SU-DHL-6 (cell line): ENCODE measurements around the gene NXNL1.

Source experiments
- H2AFZ ChIP-seq: fragments of 200-600 bp; sonication (generic); 2 replicates; pipeline ENCODE4 v1.6.1; 2014; ENCODE audit warnings: low read depth, mild to moderate bottlenecking, moderate library complexity, mixed read lengths, antibody characterized with exemption, low read length; ENCODE audit not compliant: severe bottlenecking
- H3F3A ChIP-seq: fragments of 200-600 bp; shearing (Covaris generic); 2 replicates; pipeline ENCODE4 v1.6.0; 2016; ENCODE audit warnings: antibody characterized with exemption, mild to moderate bottlenecking; ENCODE audit not compliant: insufficient read depth
- H3K27ac ChIP-seq: fragments of 200-600 bp; sonication (generic); 2 replicates; pipeline ENCODE4 v1.5.1; 2016; ENCODE audit warnings: low read depth, mild to moderate bottlenecking, low read length, moderate library complexity, mixed read lengths
- H3K27me3 ChIP-seq: fragments of 200-600 bp; sonication (generic), shearing (Covaris generic); 2 replicates; pipeline ENCODE4 v1.6.0; 2014; ENCODE audit warnings: mild to moderate bottlenecking, low read length
- H3K36me3 ChIP-seq: fragments of 200-600 bp; sonication (generic); 2 replicates; pipeline ENCODE4 v1.6.1; 2014; ENCODE audit warnings: mild to moderate bottlenecking, low read length, mixed read lengths
- H3K4me2 ChIP-seq: fragments of 300-600, 200-600 bp; shearing (Covaris generic), sonication (generic); 2 replicates; pipeline ENCODE4 v1.6.0; 2014; ENCODE audit warnings: low read length, low read depth, mild to moderate bottlenecking; ENCODE audit not compliant: poor library complexity, severe bottlenecking
- H3K4me3 ChIP-seq: fragments of 200-600 bp; sonication (generic); 2 replicates; pipeline ENCODE4 v1.5.1; 2014; ENCODE audit warnings: antibody characterized with exemption, low read length, mild to moderate bottlenecking, mixed read lengths; ENCODE audit not compliant: insufficient read depth, poor library complexity, severe bottlenecking
- H3K79me2 ChIP-seq: fragments of 200-600 bp; sonication (generic); 2 replicates; pipeline ENCODE4 v1.6.1; 2014; ENCODE audit warnings: mild to moderate bottlenecking, low read length, moderate library complexity; ENCODE audit not compliant: insufficient read depth
- H3K9ac ChIP-seq: fragments of 200-600 bp; sonication (generic); 2 replicates; pipeline ENCODE4 v1.7.0; 2014; ENCODE audit warnings: mild to moderate bottlenecking, low read length
- H3K9me2 ChIP-seq: fragments of 200-600 bp; sonication (generic); replicated peaks from 2 replicates; pipeline ENCODE4 v1.6.1; 2014; ENCODE audit warnings: low read length; ENCODE audit not compliant: insufficient read depth
- H3K9me3 ChIP-seq: fragments of 200-600 bp; sonication (generic); 2 replicates; pipeline ENCODE4 v1.6.1; 2014; ENCODE audit warnings: low read length, mixed read lengths; ENCODE audit not compliant: insufficient read depth
- H4K20me1 ChIP-seq: fragments of 200-600 bp; sonication (generic); 2 replicates; pipeline ENCODE4 v1.6.1; 2014; ENCODE audit warnings: low read depth, mild to moderate bottlenecking, antibody characterized with exemption, low read length, moderate library complexity, mixed read lengths
- EZH2phosphoT487 ChIP-seq: fragments of 200-600 bp; sonication (generic), shearing (Covaris generic); conservative IDR thresholded peaks from 2 replicates; pipeline ENCODE4 v1.6.1; 2018; ENCODE audit warnings: mild to moderate bottlenecking, antibody characterized with exemption, low read length, moderate library complexity, mixed read lengths
- TF ChIP-seq, protein P1 (sequence below): fragments of 200-600 bp; sonication (generic); IDR thresholded peaks from one replicate; pipeline ENCODE4 v1.5.1; 2017; ENCODE audit warnings: antibody characterized with exemption, mild to moderate bottlenecking, low read length, moderate library complexity; ENCODE audit not compliant: insufficient read depth, poor library complexity, severe bottlenecking

NXNL1 gene

DNA sequence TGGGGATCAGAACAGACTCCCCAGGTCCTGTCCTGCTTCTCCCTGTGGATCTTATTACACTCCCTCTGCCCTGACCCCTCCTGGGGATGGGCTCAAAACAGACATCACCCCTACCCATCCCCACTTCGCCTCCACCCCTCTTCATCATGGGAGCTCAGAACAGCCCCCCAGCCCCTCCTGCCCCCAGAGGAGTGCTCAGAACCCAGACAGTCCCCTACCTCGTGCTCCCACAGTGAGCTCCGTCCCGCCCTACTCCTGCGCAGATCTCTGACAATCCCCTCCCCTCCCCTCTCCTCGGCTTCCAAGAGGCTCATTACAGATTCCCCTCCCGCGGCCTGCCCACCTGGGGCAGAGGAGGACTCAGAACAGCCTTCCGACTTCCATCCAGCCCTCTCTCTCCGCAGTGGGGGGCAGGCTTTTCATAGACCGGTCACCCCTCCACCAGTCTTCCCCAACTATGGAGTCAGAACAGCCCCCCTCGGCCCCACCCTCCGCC is 6.1 kb downstream of the NXNL1 start:
- H3F3A ChIP-seq, result no peaks in the 10 kb centered on the region
- H3K9me3 ChIP-seq, result no peaks in the 10 kb centered on the region
- no peak overlapping the region for H2AFZ ChIP-seq
- no peaks in the 10 kb centered on the region for H4K20me1 ChIP-seq
- no peaks in the 10 kb centered on the region for H3K36me3 ChIP-seq
- no peaks in the 10 kb centered on the region for H3K9me2 ChIP-seq
- no peak for TF ChIP-seq EZH2phosphoT487
- TF ChIP-seq, protein P1, sequence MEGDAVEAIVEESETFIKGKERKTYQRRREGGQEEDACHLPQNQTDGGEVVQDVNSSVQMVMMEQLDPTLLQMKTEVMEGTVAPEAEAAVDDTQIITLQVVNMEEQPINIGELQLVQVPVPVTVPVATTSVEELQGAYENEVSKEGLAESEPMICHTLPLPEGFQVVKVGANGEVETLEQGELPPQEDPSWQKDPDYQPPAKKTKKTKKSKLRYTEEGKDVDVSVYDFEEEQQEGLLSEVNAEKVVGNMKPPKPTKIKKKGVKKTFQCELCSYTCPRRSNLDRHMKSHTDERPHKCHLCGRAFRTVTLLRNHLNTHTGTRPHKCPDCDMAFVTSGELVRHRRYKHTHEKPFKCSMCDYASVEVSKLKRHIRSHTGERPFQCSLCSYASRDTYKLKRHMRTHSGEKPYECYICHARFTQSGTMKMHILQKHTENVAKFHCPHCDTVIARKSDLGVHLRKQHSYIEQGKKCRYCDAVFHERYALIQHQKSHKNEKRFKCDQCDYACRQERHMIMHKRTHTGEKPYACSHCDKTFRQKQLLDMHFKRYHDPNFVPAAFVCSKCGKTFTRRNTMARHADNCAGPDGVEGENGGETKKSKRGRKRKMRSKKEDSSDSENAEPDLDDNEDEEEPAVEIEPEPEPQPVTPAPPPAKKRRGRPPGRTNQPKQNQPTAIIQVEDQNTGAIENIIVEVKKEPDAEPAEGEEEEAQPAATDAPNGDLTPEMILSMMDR, result no peak
- no peak overlapping the region for H3K4me2 ChIP-seq
- no peaks in the 10 kb centered on the region for H3K79me2 ChIP-seq
- no peaks in the 10 kb centered on the region for H3K27me3 ChIP-seq
- H3K9ac ChIP-seq, result no peak overlapping the region
- H3K27ac ChIP-seq, result no peak overlapping the region
- H3K4me3 ChIP-seq, result no peak overlapping the region

DNA sequence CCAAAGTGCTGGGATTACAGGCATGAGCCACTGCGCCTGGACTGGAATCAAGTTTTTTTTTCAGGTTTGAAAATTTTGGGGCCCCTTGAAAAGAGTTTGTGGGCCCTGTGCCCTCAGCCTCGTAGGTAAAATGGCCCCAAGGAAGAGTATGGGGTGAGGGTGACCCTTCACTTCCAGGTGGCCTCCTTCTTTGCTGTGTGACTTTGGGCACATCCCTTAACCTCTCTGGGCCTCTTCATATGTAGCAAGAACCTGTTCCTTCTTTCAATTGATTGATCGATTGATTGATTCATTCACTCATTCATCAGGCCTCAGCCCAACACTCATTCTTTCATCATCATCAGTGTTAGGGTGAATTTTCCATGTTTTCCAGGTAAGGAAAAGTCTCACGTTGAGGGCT is 8.9 kb downstream of the NXNL1 start:
- H3K9me3 ChIP-seq, result no peaks in the 10 kb centered on the region
- no peaks in the 10 kb centered on the region for H3K36me3 ChIP-seq
- H3K9me2 ChIP-seq, result no peaks in the 10 kb centered on the region
- no peaks in the 10 kb centered on the region for H3K79me2 ChIP-seq
- no peak overlapping the region for H3K4me2 ChIP-seq
- no peak overlapping the region for H3K27ac ChIP-seq
- no peaks in the 10 kb centered on the region for H3K27me3 ChIP-seq
- H3K4me3 ChIP-seq, result no peak overlapping the region
- TF ChIP-seq EZH2phosphoT487, result no peak
- TF ChIP-seq, protein P1, result no peak
- no peak overlapping the region for H2AFZ ChIP-seq
- H3K9ac ChIP-seq, result no peak overlapping the region
- no peaks in the 10 kb centered on the region for H3F3A ChIP-seq
- H4K20me1 ChIP-seq, result no peaks in the 10 kb centered on the region

DNA sequence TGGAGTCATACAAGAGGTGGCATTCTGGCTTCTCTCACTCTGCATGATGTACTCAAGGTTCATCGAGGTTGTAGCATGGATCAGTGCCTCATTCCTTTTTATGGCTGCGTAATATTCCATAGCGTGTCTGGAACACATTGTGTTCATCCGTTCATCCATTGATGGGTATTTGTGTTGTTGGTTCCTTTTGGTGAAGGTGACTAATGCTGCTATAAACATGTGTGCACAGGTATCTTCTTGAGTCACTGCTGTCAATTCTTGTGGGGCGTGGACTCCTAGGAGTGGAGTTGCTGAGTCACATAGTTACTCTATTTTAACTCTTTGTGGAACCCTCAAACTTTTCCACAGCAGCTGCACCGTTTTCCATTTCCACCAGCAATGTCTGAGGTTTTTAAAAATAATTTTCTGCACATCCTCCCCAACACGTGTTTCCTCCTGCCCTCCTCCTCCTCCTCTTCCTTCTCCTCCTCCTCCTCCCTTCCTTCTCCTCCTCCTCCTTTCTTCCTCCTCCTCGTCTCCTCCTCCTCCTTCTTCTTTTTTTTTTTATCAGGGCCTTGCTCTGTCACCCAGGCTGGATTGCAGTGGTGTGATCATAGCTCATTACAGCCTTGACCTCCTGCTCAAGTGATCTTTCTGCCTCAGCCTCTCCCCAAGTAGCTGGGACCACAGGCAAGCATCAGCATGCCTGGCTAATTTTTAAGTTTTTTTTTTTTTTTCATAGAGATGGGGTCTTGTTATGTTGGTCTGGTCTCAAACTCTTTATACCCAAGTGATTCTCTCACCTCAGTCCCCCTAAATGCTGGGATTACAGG is 10.3 kb downstream of the NXNL1 start:
- Histone ChIP-seq H3K27ac (no peak overlapping the region), H3K4me2 (no peak overlapping the region), H3K9ac (no peak overlapping the region)

More for the DNA sequence above, 10.3 kb downstream of the NXNL1 start:
- no peak overlapping the region for H2AFZ ChIP-seq
- H3K9me3 ChIP-seq, result no peaks in the 10 kb centered on the region
- H4K20me1 ChIP-seq, result no peaks in the 10 kb centered on the region
- H3K9me2 ChIP-seq, result no peaks in the 10 kb centered on the region
- TF ChIP-seq EZH2phosphoT487, result no peak
- TF ChIP-seq, protein P1, result no peak
- no peaks in the 10 kb centered on the region for H3K79me2 ChIP-seq
- H3K27me3 ChIP-seq, result no peaks in the 10 kb centered on the region
- H3F3A ChIP-seq, result no peaks in the 10 kb centered on the region
- H3K4me3 ChIP-seq, result no peak overlapping the region
- no peaks in the 10 kb centered on the region for H3K36me3 ChIP-seq
